Coronary artery (tissue), 2 donors: ENCODE results near the gene ANO10.
"Not testable (repeated sequence)": the region's sequence is repeated elsewhere in the genome, so short reads cannot be mapped to it uniquely, and the experiment has no call there.

Experiments used
- DNase-seq: peaks from one replicate; pipeline ENCODE4 v3.0.0-alpha.2; 2017; ENCODE audit warnings: low spot score
- H3K27ac ChIP-seq, 2 donors: fragments of 200-600 bp; sonication (generic); one replicate each; pipeline ENCODE4 v1.5.1; 2016 to 2019
- H3K4me3 ChIP-seq: fragments of 200-600 bp; sonication (generic); 2 replicates; pipeline ENCODE4 v1.5.1; 2016; ENCODE audit warnings: mild to moderate bottlenecking, moderate library complexity
- CTCF ChIP-seq: fragments of 200-600 bp; sonication (generic); IDR thresholded peaks from one replicate; pipeline ENCODE4 v1.5.1; 2019; ENCODE audit warnings: antibody characterized with exemption

ANO10 gene

DNA sequence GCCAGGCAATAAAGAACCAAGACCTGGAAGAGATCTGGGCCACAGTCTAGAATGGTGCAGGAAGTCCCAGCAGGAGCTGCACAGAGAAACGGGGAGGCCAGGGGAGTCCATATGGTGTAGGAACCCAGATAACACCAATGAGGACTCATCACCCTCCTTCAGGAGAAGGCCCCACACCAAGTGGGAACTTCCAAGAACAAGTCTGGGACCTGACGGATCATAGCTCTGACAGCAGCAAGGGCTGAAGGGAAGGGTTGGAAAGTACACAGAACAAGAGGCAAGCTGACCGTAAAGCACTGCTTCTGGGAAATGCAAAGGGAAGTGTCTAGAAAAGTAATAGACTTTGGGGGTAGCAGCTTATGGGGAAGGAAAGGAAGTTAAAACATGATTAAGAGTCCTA, 34.5 kb downstream of the ANO10 start:
- no peak for DNase-seq
- no peak for TF ChIP-seq CTCF
- no peak overlapping the region for H3K4me3 ChIP-seq
- no peak overlapping the region for H3K27ac ChIP-seq

GRCh38 chr3:43584043-43584826, 37.6 kb downstream of the ANO10 start:
- Histone ChIP-seq H3K27ac (no peak overlapping the region), H3K4me3 (no peak overlapping the region)
- no peak for TF ChIP-seq CTCF
- DNase-seq = no peak

- Histone ChIP-seq H3K4me3 (no peak overlapping the region), H3K27ac (peak overlapping the region in 1 of 2 donors; percentile 25)
- no peak for TF ChIP-seq CTCF
- DNase-seq = no peak
Observed at GRCh38 chr3:43583481-43583880, 38.3 kb downstream of the ANO10 start.

- Histone ChIP-seq H3K4me3 (no peak overlapping the region), H3K27ac (no peak overlapping the region)
- no peak for TF ChIP-seq CTCF
- DNase-seq = no peak
Observed at GRCh38 chr3:43582866-43583265, 38.9 kb downstream of the ANO10 start.

- TF ChIP-seq CTCF = no peak
- Histone ChIP-seq H3K27ac (no peak overlapping the region), H3K4me3 (no peak overlapping the region)
- no peak for DNase-seq
Observed at GRCh38 chr3:43581343-43581742, 40.5 kb downstream of the ANO10 start.

DNA sequence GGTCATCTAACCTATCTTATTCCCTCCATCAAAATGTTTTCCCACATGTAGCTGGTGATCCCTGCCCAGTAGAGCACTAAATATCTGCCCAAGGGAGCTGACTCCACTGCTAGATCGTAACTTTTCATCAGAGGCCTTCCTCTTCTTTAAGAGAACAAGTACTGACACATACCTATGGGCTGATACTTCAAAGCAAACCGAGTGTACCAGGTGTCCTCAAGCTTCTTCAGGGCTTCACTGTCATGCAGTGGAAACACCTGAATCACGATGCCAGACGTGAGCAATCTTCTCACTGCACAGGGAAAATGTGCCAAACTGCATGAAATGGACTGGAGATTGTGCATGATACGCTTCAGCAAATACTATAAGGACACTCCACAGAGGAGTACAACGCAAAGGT, 41.6 kb downstream of the ANO10 start:
- H3K27ac ChIP-seq = no peak overlapping the region
- no peak for DNase-seq
- H3K4me3 ChIP-seq = no peak overlapping the region
- no peak for TF ChIP-seq CTCF

DNA sequence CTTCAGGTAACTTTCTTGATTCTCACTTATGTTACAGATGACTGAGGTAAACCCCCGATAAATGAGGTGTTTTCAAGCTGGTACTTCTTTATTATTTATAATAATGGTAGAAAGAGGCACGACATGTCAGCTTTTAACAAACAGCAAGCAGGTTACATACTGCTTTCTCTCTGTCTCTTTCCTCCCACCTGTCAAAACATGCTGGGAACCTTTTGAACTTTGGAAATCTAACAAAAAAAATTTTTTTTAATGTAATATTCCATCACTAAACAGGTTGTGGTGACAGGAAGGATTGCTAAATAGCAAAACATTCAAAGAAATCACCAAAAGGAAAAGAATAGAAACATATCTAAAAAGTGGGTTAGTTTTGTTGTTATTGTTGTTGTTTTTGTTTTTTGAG, 48.2 kb downstream of the ANO10 start:
- no peak overlapping the region for H3K27ac ChIP-seq
- TF ChIP-seq CTCF = no peak
- no peak overlapping the region for H3K4me3 ChIP-seq
- DNase-seq = no peak

DNA sequence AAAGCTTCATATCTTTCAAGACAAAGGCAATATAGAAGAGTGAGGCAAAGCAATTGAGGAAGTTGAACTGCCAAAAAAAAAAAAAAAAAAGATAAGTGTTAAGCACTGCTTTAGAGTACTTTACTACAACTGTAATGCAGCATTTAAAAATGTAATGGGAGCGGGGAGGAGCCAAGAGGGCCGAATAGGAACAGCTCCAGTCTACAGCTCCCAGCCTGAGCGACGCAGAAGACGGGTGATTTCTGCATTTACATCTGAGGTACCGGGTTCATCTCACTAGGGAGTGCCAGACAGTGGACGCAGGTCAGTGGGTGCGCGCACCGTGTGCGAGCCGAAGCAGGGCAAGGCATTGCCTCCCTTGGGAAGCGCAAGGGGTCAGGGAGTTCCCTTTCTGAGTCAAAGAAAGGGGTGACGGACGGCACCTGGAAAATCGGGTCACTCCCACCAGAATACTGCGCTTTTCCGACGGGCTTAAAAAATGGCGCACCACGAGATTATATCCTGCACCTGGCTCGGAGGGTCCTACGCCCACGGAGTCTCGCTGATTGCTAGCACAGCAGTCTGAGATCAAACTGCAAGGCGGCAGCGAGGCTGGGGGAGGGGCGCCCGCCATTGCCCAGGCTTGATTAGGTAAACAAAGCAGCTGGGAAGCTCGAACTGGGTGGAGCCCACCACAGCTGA, 56.0 kb downstream of the ANO10 start:
- DNase-seq, H3K4me3 ChIP-seq: not testable (repeated sequence)

More for the DNA sequence above, 56.0 kb downstream of the ANO10 start:
- not testable (repeated sequence) for H3K27ac ChIP-seq
